GM19324 (cell line): ENCODE results near the gene LPP.

ENCODE experiments used
- ATAC-seq: cut with Tn5 transposase; IDR thresholded peaks from one replicate; pipeline ENCODE4 v1.9.1; 2021; ENCODE audit warnings: mild to moderate bottlenecking, moderate library complexity; ENCODE audit not compliant: unreplicated experiment, low FRiP score

Gene LPP

DNA sequence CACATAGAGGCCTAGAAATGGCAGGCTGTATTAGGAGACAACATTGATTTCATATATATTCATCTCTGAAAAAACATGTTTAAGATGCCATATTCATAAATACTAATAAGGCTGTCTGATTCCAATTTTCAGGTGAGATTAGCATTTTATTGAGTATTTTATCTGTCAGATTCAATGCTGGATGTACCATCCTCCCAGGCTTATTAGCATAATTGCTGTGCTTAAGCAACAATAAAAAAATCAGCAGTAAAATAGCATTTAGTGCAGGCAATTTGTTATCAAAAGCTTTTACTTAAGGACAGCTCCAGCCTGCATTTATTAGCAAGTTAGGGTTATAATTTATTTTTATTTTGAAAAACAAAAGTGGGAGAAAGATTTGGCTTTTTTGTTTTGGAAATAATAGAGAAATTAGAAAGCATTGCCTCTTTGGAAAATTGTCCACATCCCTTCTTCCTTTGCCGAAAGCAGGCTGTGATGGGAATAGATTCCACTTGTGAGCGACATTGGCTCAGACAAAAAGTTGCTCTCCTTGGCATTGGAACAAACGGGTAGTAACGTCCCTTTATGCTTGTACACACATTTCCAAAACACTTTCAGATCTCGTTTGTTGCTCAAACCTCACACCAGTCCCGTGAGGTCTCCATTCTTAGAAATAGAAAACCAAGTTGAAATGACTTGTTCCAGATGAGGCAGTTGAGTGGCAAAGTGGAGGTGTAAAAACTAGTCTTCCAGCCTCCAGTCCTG, 134.0 kb downstream of the LPP start:
- ATAC-seq: no peak

DNA sequence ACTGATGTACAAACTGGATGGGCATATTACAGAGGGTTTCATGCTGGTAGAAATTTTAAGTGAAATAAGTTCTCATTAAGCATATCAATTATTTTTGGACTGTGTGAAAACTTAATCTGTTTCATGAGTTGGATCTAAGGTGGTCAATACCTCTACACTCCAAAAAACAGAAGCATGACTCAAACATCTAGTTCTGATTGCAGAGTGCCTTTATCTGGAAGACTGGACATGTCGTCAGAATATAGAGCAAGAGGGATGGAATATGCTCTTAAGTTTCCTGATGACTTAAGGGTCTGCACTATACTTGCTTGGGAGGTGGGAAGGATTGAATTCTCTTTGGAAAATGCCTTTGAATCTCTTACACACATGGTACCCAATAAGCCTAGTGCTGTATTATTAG, 138.3 kb downstream of the LPP start:
- ATAC-seq: no peak

DNA sequence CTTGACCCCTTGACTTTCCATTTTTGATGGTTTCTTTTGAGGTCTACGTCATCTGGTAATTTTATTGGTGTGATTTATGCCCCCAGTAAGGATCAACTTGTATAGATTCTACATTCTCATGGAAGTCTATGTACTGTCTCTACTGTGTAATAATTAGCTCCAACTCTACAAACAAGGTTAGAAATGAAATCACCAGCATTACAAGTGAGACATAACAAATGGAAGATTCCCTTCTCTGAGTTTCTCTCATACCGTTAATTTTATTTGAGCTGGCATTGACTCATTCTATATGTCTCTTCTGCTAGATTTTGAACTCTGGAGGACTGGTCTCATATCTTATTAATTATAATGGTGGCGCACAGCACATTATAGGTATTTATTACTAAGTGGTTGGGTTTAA, 138.9 kb downstream of the LPP start:
- ATAC-seq: no peak

DNA sequence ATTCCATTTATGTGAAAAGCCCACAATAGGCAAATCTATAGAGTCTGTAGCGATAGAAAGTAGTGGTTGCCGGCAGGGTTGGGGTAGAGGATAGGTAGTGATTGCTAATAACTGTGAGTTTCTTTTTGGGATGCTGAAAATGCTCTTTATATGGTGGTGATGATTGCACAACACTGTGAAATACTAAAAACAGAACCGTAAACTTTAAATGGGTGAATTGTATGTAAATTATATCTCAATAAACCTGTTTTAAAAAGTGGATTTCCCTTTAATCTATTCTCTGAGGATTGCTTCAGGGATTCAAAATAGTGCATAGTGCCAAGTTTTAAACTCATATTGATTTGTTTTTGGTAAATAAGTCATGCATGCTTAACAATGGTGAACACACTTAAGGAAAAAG, 140.2 kb downstream of the LPP start:
- ATAC-seq: no peak

DNA sequence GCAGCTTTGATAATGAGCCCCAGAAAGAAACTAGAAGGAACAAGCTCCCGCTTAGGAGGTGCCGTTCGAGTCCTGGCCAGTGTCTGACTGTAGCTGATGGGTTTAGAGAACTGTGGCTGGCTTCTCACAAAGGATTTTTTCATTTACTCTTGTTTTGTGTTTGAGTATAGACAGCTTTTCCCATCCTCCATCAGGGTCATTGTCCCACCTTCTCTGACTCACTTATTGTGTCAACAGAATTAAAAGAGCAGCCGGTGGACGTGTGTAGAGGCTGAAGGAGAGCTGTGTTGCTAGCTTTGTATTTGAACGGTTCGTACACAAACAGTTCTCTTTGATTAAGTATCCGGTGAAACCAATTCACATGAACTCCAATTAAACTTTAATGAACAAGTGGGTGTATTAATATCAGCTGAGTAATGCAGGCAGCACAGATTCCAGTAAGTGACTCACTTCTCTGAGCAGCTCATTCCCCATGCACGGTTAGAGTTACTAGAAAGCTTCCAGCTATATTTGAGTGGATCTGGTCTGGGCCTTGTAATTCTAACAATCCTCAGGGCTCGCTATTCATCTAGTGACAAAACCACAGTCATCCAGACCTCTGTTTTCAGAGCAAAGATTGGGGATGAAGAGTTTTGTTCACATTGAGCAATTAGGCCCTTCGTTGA, 141.0 kb downstream of the LPP start:
- no peak for ATAC-seq

DNA sequence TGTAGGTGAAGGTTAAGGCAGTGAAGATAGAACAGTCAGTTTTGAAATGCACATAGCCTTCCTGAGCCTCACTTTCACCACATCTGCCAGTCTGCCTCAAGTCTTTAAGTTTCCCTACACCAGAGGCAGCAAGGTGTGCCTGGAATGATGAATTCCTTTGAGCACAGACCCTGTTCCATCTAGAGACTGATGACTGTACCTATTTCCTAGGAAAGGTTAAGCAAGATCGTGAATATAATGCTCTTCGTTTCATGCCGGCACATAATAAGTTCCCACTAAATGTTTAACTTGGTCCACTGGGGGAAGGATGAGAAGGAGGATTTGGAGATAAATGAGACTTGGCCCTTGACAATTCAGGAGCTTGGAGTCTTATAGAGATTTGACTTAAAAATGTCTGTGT, 141.9 kb downstream of the LPP start:
- no peak for ATAC-seq

DNA sequence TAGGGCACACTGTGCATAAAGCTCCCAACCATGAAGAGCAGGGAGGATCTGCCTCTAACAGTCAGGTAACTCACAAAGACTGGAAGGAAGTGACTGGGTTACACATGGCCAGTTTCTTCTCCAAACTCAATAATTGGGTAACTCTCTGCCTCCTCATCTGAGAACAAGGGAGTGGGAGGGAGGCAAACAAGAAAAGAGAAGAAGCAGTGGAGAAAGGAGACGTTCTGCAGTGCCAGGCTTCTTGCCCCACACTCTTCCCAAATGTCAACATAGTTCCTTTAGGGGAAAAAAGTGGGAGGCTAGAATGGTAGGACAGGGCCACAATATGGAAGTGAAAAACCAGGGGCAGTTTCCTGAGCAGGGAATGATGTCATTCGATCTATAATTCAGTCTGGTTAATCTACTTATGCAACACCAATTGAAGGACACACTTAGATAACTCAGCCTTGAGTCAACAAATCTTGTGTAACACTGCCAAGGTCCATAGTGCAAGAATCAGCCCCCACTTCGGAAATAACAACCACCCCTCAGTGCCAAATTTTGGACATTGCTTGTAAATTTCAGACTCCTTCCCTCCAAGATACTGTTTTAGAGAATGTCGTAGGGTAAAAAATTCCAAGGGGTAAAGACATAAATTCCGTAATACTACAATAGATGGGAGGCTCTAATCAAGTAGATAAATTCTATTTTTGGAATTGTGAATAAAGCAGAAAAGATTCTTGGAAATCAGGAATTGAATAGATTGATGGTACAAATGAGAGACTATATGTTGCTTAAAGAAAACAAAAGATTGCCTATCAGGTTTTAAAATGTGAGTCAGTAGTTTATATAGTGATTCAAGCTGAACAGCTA, 143.0 kb downstream of the LPP start:
- ATAC-seq: no peak

DNA sequence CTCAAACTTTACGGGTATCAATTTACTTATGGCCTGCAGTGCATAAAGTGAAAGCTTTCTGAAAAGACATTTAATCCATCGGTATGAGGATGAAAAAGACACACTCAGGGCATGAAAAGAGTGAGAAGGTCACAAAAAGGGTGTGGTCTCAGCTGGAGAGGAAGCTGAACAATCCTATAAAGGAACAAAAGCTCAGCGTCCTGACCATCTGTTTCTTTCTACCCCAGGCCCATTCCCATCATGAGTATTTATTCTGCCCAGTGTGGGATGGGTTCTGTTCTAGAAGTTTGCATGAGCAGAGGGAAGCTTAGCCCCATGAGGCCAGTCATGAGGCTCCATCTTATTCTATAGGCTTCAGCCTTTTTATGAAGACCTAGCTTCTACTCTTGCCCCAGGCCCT, 144.6 kb downstream of the LPP start:
- no peak for ATAC-seq

DNA sequence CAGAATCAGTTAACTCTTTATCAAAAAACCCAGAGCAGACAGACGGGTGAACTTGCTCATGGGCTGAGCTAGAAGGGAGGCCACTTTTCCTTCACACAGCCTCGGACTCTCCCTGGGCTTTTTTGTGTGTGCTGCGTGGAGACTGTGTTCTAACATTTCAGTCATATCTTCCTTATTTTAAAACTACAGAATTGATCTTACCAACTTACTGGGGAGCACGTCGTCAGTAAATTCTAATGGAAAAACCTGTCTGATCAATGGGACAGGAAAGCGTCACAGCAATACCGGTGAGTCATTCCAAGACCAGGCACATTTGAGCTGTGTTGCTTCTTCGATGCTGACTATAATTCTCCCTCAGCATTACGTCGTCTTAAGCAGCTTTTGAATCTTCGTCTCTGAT, 145.1 kb downstream of the LPP start:
- ATAC-seq: no peak

DNA sequence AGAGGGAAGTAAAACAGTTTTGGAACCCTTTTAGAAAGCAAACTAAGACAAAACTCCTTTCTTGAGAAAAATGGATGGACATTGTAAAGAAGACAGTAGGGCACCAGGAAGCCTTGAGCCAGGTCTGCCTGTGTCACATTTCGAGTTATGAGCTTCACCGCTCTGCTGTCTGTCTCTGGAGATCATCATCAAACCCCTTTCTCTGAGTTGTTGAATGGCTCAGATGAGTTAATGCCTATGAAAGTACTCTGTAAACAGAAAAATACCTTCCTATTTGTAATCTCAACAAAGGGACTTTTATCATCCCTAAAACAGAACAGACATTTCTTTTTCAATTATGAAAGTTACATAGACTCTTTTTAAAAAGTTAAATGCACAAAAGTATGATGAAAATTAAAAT, 145.8 kb downstream of the LPP start:
- no peak for ATAC-seq

DNA sequence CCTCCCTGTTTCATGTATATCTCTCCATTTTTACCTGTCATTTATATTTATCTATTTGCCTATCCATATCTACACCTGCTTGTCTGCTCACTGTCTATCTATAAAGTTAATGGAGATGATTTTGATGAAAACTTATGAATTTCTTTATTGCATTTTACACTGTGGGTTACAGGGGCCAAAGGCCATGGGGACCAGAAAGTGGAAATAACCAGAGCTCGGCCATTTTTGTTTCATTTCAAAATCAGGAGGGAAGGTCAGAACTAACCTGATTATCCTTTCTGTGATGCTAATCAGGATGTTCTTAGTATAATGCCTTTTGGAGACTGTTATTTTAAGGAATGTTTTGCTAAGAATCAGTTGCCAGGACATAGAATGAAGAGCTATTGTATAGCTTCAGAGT, 147.2 kb downstream of the LPP start:
- no peak for ATAC-seq

DNA sequence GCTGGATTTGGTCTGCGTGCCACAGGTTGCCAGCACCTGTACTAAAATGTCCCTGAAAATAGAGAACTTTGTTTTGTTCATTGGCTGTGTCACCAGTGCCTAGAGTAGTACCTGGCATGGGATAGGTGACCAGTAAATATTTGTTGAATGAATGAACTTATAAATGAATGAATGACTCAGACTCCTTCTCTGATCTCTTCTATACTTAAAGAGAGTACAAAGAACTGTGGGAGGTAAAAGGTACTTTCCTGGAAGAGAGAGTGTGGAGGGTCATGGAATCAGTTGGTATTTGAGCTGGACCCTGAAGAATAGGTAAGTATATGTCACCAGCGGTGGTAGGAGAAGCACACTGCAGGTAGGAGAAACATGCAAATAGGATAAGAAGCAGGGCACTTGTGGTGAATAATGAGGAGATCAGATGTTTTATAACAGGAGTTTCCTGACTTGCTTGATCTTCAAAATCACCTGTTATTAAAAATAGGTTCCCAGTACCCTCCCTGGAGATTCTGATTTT, 149.4 kb downstream of the LPP start:
- no peak for ATAC-seq

DNA sequence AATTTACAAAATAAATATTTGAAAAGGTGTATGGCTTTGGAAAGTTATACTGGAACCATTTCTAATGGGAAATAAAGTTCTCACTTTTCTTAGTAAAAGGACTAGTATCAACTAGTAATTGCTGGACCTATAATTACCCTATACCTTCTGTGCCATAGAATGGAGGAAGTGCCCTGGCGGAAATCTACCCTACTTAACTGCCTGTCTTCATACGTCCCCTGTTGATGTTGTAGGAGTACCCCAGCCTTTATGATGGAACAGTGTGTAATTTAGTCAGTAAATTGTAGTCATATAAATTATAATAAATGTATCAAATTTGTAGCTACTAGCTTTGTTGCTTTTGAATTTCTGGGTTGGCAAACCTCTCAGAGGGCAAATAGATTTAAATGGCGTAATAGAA, 149.9 kb downstream of the LPP start:
- ATAC-seq: no peak

DNA sequence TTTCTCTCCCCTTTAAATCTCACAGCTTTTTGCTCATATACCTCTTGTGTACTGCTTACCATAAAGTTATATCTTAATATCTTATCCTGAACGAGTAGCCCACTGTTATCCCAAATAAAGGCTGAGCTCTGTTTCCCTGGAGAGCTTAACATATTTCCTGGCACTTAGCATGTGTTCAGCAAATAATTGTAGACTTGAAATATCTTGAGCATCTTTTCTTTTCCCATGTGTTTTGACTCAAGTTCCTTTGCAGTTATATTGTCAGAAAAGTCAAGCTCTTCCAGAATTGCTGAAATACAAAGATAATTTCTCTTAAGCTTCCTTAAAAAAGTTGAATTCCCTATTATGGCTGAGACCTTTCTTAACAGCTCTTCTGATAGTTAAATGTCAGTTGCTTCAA, 150.5 kb downstream of the LPP start:
- ATAC-seq: no peak

DNA sequence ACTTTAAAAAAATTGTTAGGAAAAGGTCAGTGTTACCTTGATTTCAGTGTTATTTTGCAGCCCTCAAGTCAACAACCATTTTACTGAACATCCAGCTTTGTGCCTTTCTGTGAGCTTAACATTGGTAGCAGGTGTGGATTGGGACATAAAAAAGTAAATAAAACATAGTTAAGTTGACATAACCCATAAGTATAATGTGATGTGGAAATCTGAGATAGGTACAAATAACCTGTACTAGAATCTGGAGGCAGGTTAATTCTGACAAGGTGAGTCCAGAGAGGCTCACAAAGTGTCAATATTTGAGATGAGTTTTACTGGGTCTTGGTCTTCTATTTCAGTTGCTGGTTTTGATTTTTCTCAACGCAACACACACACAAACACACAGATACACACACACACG, 151.3 kb downstream of the LPP start:
- no peak for ATAC-seq

DNA sequence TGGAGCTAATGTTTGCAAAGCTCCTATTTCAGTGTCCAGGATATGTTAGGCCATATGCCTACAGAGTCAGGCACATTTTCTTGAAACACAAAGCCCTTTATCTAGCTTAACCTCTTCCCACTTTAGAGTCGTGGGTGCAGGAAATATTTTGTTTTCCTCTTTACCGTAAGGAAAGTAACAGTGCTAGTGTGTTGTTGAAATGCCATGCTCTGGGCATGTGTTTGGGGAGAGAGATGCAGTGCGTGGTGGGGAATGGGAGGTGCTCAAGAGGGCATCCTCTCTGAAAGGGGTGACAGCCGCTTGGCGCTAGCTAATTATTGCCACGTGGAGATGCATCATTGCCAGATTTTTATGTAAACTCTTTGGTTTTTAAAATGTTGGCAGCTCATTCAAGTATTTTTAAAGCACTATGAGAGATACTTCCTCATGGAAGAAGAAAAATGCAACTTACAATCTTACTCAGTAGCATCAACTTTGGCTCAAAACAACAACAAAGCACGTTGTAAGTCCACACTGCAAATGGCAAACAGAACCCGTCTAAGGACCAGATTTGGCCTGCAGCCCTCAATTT, 152.6 kb downstream of the LPP start:
- ATAC-seq: no peak

DNA sequence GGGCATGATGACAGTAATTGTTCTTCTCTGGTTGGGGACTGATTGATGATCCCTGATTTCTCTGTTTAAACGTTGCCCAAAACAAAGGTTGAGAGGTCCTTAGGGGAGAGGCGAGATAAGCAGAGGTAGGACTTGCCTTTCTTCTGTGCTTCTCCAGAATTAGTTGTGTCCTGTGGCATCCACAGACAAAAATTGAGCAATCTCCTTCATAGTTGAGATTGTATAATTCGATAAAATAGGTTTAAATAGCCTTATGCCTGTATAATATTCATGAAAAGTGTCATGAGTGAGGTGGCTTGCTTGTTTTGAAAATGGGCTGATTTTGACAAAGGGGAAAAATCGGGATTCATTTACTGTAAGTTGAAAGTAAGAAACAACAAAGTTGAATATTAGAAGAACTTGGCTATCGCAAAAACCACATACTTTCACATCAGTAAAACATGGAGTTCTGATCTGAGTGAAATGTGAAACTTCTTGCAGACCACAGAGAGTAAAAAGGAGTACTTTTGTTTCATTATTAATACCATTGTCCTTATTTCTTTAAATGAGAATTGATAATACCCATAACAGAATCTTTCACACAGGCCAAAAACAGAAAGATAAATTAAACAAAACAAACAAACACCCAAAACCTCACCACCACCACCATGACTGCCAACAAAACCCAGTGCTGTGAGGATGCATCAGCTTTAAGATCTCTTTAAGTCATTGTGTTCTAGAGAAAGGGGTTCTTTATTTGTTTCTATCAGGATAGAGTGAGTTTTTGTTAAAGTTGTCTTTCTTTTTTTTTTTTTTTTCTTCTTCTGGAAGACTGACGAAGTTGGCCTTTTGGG, 155.7 kb downstream of the LPP start:
- peak; percentile 81 for ATAC-seq

DNA sequence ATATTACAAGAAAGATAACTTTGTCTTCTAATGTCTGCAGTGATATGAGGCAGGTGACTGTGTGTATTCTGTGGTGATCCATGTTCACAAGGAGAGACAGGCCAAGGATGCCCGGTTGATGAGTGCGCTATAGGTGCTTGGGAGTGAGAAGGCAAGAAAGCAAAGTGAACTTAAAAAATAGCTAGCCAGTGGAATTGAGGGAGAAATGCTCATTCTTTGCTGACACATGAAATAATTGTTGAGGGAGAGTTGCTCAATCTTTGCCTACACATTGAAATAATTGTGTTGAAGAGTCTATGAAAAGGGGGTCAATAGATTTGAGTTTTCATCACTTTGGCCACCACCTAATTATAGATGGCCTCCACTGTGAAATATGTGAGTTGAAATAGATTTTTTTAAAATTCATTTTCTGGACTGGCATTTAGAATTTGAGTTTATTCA, 156.3 kb downstream of the LPP start:
- peak; percentile 22 for ATAC-seq

DNA sequence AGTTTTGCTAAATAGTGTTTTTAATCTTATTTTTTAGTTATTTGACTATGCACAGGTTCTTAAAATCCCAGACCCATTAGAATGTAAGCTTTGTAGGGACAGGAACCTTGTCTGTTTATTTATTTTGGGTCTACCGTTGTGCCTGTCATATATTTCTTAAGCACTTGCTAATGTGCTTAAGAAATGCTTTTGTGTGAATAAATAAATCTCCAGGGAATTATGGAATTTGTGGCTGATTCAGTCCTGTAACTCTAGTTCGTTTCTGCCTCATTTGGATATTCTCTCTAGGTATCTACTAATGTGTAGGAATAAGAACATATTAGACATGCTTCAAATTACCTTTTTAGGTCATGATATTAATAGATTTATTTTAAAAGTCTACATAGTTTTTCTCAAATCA, 161.6 kb downstream of the LPP start:
- no peak for ATAC-seq
